SH-SY5Y (cell line): ENCODE data around the gene EDRF1.

ENCODE experiments used
- GATA2 ChIP-seq: IDR thresholded peaks from 2 replicates; pipeline ENCODE4 v1.6.1; 2011; ENCODE audit warnings: mild to moderate bottlenecking, low read depth, low read length
- GATA3 ChIP-seq: IDR thresholded peaks from 2 replicates; pipeline ENCODE4 v1.6.1; 2011; ENCODE audit warnings: low read depth, mild to moderate bottlenecking, low read length, moderate library complexity

GRCh38 chr10:125792342-125793300, 73.1 kb downstream of the EDRF1 start:
- TF ChIP-seq GATA2 (no peak), GATA3 (no peak)
